Fibroblast of lung (primary cell): ENCODE data around the gene SMC6. TPM values are rescaled to one million over a fixed set of nuclear protein-coding genes. Genes with fewer than 3 reads are reported as not detected.

Experiments used
- DNase-seq, 2 donors: peaks; one replicate each; pipeline versions ENCODE4 v3.0.0 to v3.0.0-alpha.2; 2010; ENCODE audit warnings: low read depth in 2 of 2
- H2AFZ ChIP-seq: 2 replicates; pipeline ENCODE4 v1.5.1; 2012; ENCODE audit warnings: low read length, control low read depth, inconsistent platforms
- H3K27ac ChIP-seq: 2 replicates; pipeline ENCODE4 v1.5.1; 2011; ENCODE audit warnings: low read length, control low read depth; ENCODE audit not compliant: insufficient read depth
- H3K27me3 ChIP-seq: 2 replicates; pipeline ENCODE4 v1.5.1; 2011; ENCODE audit warnings: mild to moderate bottlenecking, low read length; ENCODE audit not compliant: control insufficient read depth, insufficient read depth
- H3K36me3 ChIP-seq: 2 replicates; pipeline ENCODE4 v1.5.1; 2011; ENCODE audit warnings: low read length; ENCODE audit not compliant: control insufficient read depth, insufficient read depth
- H3K4me1 ChIP-seq: 2 replicates; pipeline ENCODE4 v1.5.1; 2011; ENCODE audit warnings: low read length; ENCODE audit not compliant: control insufficient read depth, insufficient read depth; ENCODE audit errors: extremely low read depth
- H3K4me2 ChIP-seq: 2 replicates; pipeline ENCODE4 v1.5.1; 2011; ENCODE audit warnings: low read length, control low read depth; ENCODE audit not compliant: insufficient read depth; ENCODE audit errors: extremely low read depth
- H3K4me3 ChIP-seq, 4 experiments: fragments of 200-600 bp in 1 of 4; sonication (generic) in 1 of 4; replicated peaks in 1 of 4; 2 replicates each; pipeline ENCODE4 v1.5.1; 2011 to 2016; ENCODE audit warnings: low read length in 4 of 4, low read depth in 3 of 4, mild to moderate bottlenecking in 3 of 4, control low read depth in 2 of 4, inconsistent platforms in 1 of 4, mixed read lengths in 1 of 4; ENCODE audit not compliant: insufficient read depth in 1 of 4; ENCODE audit errors: control extremely low read depth in 1 of 4
- H3K79me2 ChIP-seq: 2 replicates; pipeline ENCODE4 v1.5.1; 2012; ENCODE audit warnings: mild to moderate bottlenecking, low read length, inconsistent platforms; ENCODE audit not compliant: control insufficient read depth, insufficient read depth
- H3K9ac ChIP-seq: 2 replicates; pipeline ENCODE4 v1.5.1; 2011; ENCODE audit warnings: mild to moderate bottlenecking, low read length, control low read depth; ENCODE audit not compliant: insufficient read depth
- H3K9me3 ChIP-seq: 2 replicates; pipeline ENCODE4 v1.5.1; 2012; ENCODE audit warnings: low read depth, low read length; ENCODE audit not compliant: control insufficient read depth, insufficient read depth
- H4K20me1 ChIP-seq: 2 replicates; pipeline ENCODE4 v1.5.1; 2011; ENCODE audit warnings: low read length; ENCODE audit not compliant: control insufficient read depth, insufficient read depth; ENCODE audit errors: extremely low read depth
- EZH2 ChIP-seq: IDR thresholded peaks from 2 replicates; pipeline ENCODE4 v1.5.1; 2012; ENCODE audit warnings: low read length, control low read depth, mild to moderate bottlenecking; ENCODE audit errors: missing control alignments
- polyA plus RNA-seq, 2 donors: library from polyadenylated mRNA; depleted of rRNA in 1 of 2; stranded (reverse) in 1 of 2; unstranded in 1 of 2; fragments of >200 nt; gene quantifications; 2 replicates each; pipeline ENCODE4 v1.2.1, GENCODE V29; 2011 to 2012; ENCODE audit warnings: missing spikeins in 1 of 2
- total RNA-seq: library from RNA; depleted of rRNA; stranded (reverse); fragments of >200 nt; gene quantifications from 2 replicates; pipeline ENCODE4 v1.2.1, GENCODE V29; 2014
- TF ChIP-seq, protein P1 (sequence below), 2 donors: IDR thresholded peaks in 1 of 2; conservative IDR thresholded peaks in 1 of 2; 1 replicate in 1 of 2; 2 replicates in 1 of 2; pipeline ENCODE4 v1.5.1; 2011 to 2012; ENCODE audit warnings: low read length in 2 of 2, control low read depth in 1 of 2, inconsistent platforms in 1 of 2, low read depth in 1 of 2, mild to moderate bottlenecking in 1 of 2

Gene SMC6
- total and polyA plus RNA-seq, 2 donors (not counting 1 experiment from before 2014, with no cell fraction given), result 17.9 to 22.8 TPM

DNA sequence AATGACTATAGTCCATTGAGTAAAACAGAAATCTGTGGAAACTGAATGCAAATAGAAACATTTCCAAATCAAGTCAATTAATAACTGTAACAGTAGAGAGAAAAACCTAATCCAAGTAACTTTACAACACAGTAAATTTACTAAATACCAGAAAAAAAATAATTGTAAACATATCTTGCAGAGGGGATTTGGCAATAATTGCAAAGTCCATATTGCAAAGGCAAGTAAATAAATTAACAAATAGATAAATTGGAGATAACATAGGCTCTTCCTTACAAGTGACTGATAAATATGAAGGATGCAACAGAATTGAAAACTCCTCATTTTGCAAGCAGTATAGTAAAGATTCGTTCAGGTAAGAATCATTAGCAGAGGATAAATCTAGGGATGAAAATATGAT lies 65.0 kb downstream of the SMC6 start:
- Histone ChIP-seq H3K4me1 (no peaks in the 10 kb centered on the region), H3K36me3 (peaks cover 2% of the 10 kb centered on the region), H3K9ac (no peak overlapping the region), H3K4me2 (no peak overlapping the region), H3K27ac (no peak overlapping the region), H3K9me3 (no peaks in the 10 kb centered on the region), H3K27me3 (no peaks in the 10 kb centered on the region), H2AFZ (no peak overlapping the region), H3K4me3 (no peak overlapping the region), H3K79me2 (no peaks in the 10 kb centered on the region), H4K20me1 (no peaks in the 10 kb centered on the region)
- no peak for DNase-seq
- TF ChIP-seq, protein P1, sequence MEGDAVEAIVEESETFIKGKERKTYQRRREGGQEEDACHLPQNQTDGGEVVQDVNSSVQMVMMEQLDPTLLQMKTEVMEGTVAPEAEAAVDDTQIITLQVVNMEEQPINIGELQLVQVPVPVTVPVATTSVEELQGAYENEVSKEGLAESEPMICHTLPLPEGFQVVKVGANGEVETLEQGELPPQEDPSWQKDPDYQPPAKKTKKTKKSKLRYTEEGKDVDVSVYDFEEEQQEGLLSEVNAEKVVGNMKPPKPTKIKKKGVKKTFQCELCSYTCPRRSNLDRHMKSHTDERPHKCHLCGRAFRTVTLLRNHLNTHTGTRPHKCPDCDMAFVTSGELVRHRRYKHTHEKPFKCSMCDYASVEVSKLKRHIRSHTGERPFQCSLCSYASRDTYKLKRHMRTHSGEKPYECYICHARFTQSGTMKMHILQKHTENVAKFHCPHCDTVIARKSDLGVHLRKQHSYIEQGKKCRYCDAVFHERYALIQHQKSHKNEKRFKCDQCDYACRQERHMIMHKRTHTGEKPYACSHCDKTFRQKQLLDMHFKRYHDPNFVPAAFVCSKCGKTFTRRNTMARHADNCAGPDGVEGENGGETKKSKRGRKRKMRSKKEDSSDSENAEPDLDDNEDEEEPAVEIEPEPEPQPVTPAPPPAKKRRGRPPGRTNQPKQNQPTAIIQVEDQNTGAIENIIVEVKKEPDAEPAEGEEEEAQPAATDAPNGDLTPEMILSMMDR (conservative IDR thresholded peaks at IDR 0.05 in 1 of 2, IDR thresholded peaks at IDR 0.05 in 1 of 2; ENCODE audit: low read depth in 1 of 2, low read length in 2 of 2), result no peak
- TF ChIP-seq EZH2, result no peak

DNA sequence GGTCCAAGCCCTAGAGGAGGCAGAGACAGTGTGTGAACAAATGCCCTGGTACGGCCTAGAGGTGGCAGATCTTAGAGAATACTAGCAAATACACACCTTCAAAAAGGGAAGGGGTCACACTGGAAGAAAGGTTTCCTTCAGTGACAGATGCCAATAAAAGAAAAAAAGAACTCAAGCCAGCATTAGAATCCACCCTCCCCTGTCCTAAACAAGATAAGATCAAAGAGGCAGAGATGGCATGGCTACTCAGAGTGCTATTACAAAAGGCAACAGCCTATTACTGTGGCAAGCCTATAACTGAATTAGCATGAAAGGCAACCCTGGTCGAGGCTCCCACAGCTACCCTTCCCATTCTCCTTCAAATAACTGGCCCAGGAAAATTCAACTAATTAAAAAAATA lies 69.6 kb downstream of the SMC6 start:
- Histone ChIP-seq H3K36me3 (peaks cover 2% of the 10 kb centered on the region), H3K9me3 (no peaks in the 10 kb centered on the region), H3K27ac (no peak overlapping the region), H3K27me3 (no peaks in the 10 kb centered on the region), H3K9ac (no peak overlapping the region), H2AFZ (no peak overlapping the region), H3K4me1 (no peaks in the 10 kb centered on the region), H3K79me2 (no peaks in the 10 kb centered on the region), H3K4me3 (no peak overlapping the region), H3K4me2 (no peak overlapping the region), H4K20me1 (no peaks in the 10 kb centered on the region)
- TF ChIP-seq EZH2, result no peak
- TF ChIP-seq, protein P1 (conservative IDR thresholded peaks at IDR 0.05 in 1 of 2, IDR thresholded peaks at IDR 0.05 in 1 of 2; ENCODE audit: low read depth in 1 of 2, low read length in 2 of 2), result no peak
- DNase-seq, result no peak

DNA sequence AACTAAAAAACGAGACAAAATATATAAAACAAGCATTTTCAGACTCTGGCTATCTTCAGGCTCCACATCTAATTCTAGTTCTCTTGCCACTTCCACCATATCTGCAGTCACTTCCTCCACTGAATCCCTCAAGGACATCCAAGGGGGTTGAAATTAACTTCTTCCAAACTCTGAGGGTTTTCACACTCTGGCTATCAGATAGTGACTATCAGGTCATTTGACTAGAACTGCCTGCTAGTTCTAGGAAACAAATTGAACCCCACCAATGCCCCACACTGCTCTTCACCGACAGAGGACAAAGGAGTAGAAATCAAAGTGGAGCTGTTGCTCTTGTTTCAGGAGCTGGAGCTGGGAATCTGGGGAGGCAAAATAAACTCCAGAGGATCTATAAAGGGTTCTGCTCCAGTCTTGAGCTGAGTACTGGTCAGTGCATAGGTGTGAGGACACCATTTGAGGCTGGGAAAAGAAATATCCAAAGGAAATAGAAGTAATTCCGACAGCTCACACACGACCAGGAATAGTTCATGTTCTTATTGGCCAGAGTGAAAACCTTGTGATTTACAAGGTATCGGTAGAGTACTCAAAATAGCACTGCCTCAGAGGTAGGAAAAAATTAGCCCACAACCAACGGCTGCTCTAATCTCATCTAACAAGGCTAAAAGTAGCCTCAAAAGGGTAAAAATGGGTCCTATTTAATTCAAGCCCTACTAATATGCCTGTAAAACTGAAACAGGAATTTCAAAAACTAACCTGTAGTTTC lies 71.3 kb downstream of the SMC6 start:
- H2AFZ ChIP-seq, result no peak overlapping the region
- no peak overlapping the region for H3K27ac ChIP-seq
- no peak overlapping the region for H3K4me2 ChIP-seq
- no peaks in the 10 kb centered on the region for H4K20me1 ChIP-seq
- H3K4me3 ChIP-seq, result no peak overlapping the region
- TF ChIP-seq EZH2, result no peak
- TF ChIP-seq, protein P1 (conservative IDR thresholded peaks at IDR 0.05 in 1 of 2, IDR thresholded peaks at IDR 0.05 in 1 of 2; ENCODE audit: low read depth in 1 of 2, low read length in 2 of 2), result no peak
- H3K27me3 ChIP-seq, result no peaks in the 10 kb centered on the region
- no peaks in the 10 kb centered on the region for H3K4me1 ChIP-seq
- DNase-seq, result no peak
- H3K9me3 ChIP-seq, result no peaks in the 10 kb centered on the region
- H3K36me3 ChIP-seq, result peaks cover 2% of the 10 kb centered on the region
- no peak overlapping the region for H3K9ac ChIP-seq
- H3K79me2 ChIP-seq, result no peaks in the 10 kb centered on the region
